HG02610 (cell line): ENCODE measurements around the gene RHOF.
A peak's percentile ranks its signal among the peaks of the same experiment; 100 is the strongest.

Experiments used
- ATAC-seq: cut with Tn5 transposase; IDR thresholded peaks from one replicate; pipeline ENCODE4 v1.9.1; 2021; ENCODE audit warnings: mild to moderate bottlenecking, moderate library complexity; ENCODE audit not compliant: unreplicated experiment

RHOF gene

DNA sequence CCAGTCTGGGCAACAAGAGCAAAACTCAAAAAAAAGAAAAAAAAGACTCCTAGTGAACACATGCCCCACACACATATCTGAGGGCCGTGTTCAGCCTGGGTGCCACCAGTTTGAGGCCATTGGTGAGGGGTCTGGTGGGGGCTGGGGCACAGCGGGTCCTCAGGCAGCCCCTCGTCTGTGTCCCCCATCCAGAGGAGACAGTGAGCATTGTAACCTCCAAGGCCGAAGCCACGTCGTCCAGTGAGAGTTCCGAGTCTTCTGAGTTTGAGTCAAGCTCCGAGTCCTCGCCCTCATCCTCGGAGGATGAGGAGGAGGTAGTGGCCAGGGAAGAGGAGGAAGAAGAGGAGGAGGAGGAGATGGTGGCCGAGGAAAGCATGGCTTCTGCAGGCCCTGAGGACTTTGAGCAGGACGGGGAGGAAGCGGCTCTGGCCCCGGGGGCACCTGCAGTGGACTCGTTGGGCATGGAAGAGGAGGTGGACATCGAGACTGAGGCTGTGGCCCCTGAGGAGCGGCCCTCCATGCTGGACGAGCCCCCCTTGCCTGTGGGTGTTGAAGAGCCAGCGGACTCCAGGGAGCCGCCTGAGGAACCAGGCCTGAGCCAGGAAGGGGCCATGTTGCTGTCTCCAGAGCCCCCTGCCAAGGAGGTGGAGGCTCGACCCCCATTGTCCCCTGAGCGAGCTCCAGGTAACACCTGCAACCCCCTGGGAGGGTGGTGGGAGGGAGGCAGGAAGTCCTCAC lies 25.9 kb upstream of the RHOF start:
- no peak for ATAC-seq

DNA sequence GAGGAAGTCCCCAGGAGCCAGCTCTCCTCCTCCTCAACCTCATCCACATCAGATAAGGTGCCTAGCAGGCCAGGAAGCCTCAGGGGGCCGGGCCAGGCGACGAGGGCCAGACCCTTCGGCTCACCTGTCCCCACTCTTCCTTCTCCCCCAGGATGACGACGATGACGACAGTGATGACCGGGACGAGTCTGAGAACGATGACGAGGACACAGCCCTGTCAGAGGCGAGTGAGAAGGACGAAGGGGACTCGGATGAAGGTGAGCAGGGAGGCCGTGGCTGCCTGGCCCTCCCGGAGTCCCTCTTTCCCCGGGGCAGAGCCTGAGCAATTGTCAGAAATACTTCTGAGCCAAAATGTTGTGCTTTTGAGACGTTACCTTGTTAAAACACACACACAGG lies 24.2 kb upstream of the RHOF start:
- no peak for ATAC-seq

DNA sequence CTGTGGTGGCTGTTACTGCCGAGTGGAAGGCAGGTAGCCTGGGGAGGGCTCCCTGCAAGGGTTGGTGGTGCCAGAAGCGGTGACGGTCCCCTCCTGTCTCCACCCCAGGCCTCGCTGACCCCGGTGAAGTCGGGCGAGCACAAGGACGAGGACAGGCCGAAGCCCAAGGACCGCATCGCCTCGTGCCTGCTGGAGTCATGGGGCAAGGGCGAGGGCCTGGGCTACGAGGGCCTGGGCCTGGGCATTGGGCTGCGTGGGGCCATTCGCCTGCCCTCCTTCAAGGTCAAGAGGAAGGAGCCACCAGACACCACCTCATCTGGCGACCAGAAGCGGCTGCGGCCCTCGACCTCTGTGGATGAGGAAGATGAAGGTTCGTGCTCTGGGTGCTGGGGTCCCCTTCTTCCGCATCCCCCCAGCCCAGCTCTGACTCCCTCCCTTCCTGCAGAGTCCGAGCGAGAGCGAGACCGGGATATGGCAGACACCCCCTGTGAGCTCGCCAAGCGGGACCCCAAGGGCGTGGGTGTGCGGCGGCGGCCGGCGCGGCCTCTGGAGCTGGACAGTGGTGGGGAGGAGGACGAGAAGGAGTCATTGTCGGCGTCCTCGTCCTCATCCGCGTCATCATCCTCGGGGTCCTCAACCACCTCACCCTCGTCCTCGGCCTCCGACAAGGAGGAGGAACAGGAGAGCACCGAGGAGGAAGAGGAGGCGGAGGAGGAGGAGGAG lies 23.6 kb upstream of the RHOF start:
- no peak for ATAC-seq

DNA sequence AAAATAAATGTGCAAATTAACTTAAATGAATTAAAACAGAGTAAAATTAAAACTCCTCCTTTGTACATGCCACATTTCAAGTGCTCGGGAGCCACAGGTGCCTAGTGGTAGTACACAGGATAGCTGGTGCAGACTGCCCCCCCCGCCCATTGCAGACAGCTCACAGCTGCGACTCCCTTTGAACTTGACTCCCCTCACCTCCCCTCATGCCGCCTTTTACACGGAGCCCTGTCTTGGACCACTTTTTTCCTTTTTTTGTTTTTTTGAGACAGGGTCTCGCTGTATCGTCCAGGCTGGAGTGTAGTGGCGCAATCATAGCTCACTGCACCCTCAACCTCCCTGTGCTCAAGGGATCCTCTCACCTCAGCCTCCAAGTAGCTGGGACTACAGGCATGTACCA lies 21.8 kb upstream of the RHOF start:
- ATAC-seq = no peak

DNA sequence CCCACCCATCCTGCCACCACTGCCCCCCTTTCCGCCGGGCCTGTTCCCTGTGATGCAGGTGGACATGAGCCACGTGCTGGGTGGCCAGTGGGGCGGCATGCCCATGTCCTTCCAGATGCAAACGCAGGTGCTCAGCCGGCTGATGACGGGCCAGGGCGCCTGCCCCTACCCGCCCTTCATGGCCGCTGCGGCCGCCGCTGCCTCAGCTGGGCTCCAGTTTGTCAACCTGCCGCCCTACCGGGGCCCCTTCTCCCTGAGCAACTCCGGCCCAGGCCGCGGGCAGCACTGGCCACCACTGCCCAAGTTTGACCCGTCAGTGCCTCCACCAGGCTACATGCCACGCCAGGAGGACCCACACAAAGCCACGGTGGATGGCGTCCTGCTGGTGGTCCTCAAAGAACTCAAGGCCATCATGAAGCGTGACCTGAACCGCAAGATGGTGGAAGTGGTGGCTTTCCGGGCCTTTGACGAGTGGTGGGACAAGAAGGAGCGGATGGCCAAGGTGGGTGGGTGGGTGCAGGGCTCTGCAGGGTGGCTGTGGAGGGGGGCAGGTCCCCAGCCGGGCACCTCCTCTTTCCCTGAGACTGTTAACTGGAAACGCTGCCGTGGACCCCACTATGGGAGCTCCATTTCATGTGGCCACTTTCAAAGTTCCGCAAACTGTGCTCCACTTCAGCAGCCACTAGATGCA lies 21.1 kb upstream of the RHOF start:
- no peak for ATAC-seq

DNA sequence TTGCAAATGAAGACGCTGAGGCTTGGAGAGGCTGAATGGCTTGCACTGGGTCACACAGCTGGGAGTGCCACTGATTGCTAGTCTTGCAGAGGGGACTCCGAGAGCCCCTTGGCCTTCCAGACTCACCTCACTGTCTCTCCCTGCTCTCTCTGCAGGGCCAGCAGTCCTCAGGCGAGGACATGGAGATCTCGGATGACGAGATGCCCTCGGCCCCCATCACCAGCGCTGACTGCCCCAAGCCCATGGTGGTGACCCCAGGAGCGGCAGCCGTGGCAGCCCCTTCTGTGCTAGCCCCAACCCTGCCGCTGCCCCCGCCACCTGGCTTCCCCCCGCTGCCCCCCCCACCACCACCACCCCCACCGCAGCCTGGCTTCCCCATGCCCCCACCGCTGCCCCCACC lies 20.5 kb upstream of the RHOF start:
- ATAC-seq = no peak

DNA sequence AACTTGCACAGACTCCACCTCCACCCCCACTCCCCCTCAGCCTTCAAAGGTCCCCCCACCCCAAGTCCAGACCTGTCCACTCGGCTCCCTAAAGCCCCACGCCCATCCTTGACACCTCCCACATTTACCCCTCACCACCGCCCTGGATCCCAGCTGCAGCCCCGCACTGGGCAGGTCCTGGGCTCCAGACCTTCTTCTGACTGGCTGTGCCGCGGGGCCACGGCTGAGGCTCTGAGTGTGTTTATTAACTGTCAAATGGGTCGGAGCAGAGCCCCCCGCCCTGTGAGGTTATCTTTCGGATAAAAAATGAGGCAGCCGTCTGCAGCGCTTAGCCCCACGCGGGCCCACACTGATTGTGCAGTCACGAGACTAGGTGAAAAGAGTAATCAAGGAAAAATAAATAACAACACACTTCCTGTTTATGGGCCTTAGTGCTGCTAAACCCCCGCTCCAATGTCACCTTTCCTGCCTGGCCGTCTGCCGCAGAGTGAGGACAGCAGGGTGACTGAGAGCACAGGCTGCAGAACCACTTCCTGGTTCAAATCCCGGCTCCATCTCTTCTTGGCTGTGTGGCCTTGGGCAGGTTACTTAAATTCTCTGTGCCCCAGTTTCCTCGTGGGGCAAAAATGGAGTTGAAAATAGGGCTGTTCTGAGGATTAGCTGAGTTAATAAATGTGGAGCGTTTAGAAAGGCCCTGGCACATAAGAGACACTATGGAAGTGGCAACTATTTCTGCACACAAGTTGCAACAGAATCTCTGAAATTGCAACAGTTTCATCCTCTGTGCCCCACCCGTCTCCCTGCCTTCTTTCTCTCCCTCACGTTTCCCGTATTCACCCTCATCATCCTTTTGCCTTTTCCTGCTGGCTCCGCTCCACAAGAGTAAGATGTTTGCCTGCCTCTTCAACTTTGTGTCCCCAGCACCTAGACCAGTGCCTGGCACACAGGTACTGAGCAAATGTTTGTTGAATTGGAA lies 19.7 kb upstream of the RHOF start:
- ATAC-seq = no peak

DNA sequence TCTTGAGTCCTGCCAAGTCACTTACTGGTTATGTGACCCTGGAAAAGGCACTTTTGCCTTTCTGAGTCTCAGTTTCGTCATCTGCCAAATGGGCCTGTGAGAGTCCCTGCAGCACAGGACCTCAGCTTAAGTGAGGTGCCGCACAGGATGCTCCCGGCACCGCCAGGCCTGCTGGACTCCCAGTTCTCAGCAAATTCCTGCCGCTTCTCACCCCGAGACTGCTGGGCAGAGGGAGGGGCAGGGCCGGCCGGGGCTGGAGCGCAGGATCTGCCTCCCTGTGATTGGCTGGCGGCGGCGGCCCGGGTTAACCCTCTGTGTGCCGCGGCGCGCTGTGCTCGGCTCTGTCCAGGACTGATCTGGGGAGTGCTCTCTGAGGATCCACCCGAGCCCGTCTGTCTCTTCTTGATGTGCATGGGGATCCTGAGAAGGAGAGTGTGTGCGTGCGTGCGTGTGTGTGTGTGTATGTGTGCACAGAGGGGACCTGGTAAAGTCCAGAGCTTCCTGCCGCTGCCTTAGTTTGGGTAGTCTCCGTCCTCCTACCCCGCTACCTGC lies 18.9 kb upstream of the RHOF start:
- no peak for ATAC-seq

DNA sequence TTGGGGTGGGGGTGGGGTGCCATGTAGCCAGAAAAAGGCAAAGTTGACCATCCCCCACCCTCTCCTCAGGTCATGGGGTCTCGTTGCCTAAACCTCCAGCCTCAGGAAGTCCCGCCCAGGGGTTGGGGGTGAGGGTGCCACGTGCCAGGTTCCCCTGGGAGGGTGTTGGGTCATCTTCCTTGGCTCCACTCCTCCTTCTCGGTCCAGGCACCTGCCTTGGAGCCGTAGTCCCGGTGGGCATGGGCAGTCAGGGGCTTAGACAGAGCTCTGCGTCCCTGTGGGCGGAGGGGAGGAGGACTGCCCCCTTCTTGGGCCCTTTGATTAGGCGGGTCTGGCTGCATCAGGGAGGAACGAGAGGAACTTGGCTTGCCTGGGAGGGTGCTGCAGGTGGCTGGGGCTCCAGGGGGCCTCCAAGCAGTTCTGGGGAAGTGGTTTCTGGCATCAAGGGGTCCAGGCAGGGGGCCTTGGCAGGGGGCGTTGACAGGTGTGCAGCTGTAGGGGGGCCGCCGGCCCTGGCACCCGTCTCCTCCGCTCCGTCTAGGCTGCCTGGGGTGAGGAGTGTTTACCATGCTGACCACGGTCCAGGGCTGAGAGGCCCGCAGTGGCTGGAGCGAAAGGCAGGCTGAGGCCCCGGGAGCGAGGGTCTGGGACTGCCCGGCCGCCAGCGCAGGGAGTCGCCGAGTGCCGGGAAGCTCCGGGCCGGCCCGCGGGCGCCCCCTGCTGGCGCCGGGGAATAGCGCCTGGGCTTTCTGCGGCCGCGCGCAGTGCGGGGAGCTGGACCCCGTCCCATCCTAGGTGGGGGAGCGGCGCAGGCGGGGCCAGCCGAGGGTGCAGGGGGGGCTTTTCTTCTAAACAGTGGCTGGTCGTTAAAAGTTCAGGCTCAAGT lies 18.2 kb upstream of the RHOF start:
- peak; percentile 65 for ATAC-seq

DNA sequence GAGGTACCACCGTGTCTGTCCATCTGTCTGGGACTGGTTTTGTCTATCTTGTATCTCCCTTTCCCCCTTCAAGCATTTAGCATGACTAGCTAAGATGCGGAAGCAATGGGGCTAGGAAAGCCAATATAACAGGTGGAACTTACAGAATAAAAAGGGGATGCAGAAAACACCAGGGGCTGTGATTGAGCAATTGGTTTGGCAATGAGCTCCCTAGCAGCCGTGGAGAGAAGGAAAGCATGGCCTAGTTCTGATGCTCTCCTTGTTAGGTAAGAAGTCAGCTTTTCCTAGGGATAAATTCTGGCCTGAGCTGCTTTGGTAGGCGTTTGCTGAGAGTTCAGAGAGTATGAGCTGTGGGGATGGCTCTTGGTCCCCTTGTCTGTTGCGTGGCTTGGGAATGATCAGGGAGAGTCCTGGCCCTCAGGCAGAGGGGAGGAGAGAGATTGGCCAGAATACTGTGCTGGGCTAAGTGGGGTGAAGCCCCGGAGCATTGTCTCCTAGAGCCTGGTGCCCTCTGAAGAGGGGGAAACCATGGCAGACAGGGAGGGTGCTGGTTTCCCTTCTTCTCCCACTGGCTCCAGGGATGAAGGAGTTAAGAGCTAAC lies 17.4 kb upstream of the RHOF start:
- no peak for ATAC-seq

DNA sequence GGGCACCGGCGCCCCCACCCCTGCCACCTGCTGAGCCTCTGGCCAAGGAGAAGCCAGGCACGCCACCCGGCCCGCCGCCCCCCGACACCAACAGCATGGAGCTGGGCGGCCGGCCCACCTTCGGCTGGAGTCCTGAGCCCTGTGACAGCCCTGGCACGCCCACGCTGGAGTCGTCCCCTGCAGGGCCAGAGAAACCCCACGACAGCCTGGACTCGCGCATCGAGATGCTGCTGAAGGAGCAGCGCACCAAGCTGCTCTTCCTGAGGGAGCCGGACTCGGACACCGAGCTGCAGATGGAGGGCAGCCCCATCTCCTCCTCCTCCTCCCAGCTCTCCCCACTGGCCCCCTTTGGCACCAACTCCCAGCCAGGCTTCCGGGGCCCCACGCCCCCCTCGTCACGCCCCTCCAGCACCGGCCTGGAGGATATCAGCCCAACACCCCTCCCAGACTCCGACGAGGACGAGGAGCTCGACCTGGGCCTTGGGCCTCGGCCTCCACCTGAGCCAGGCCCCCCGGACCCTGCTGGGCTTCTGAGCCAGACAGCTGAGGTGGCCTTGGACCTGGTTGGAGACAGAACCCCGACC lies 16.8 kb upstream of the RHOF start:
- no peak for ATAC-seq

DNA sequence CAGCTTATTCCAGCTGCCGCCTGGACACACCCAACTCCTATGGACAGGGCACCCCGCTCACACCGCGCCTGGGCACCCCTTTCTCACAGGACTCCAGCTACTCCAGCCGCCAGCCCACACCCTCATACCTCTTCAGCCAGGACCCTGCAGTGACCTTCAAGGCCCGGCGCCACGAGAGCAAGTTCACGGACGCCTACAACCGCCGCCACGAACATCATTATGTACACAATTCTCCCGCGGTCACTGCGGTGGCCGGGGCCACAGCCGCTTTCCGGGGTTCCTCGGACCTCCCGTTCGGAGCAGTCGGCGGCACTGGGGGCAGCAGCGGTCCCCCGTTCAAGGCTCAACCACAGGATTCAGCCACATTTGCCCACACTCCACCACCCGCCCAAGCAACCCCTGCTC lies 16.2 kb upstream of the RHOF start:
- no peak for ATAC-seq

DNA sequence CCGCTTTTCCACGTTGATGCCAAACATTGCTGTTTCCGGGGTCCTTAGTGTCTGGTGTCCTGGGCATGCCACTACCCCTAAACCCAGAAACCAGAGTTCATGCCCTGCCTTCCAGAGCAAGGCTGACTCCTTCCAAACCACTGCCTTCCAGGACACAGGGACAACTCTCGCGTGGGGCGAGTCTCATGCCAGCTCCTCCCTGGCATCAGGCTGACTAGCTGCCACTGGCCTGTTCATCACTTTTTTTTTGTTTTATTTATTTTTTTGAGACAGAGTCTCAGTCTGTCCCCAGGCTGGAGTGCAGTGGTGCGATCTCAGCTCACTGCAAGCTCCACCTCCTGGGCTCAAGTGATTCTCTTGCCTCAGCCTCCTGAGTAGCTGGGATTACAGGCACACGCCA lies 15.1 kb upstream of the RHOF start:
- ATAC-seq = no peak

DNA sequence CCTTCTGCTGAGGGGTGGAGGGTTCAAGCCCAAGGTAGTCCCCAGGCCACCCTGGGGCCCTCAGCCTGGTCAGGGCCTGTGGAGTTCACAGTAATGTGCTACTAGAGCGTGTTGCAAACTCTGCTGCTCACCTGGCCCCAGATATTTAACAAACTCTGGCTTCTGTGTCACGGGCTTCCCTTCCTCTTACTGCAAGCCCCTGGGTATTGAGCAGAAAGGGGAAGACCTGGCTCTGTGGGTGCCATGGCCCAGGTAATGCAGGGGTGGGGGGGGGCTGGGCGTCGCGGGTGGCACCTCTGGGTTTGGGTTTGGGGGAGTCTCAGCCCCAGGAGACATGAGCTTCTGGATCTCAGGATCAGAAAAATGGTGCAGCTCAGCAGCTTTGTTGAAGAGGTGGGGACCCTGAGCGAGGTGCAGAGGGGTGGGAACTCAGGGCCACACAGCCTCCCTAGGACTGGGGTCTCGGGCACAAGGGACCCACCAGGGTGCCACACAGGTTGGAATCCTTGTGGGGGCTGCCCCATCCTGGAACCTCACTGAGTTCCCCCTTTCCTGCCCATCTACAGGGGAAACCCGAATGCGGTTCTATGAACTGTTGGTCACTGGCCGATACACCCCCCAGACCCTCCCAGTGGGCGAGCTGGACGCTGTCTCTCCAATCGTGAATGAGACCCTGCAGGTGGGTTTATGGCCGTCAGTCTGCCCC lies 14.3 kb upstream of the RHOF start:
- no peak for ATAC-seq

DNA sequence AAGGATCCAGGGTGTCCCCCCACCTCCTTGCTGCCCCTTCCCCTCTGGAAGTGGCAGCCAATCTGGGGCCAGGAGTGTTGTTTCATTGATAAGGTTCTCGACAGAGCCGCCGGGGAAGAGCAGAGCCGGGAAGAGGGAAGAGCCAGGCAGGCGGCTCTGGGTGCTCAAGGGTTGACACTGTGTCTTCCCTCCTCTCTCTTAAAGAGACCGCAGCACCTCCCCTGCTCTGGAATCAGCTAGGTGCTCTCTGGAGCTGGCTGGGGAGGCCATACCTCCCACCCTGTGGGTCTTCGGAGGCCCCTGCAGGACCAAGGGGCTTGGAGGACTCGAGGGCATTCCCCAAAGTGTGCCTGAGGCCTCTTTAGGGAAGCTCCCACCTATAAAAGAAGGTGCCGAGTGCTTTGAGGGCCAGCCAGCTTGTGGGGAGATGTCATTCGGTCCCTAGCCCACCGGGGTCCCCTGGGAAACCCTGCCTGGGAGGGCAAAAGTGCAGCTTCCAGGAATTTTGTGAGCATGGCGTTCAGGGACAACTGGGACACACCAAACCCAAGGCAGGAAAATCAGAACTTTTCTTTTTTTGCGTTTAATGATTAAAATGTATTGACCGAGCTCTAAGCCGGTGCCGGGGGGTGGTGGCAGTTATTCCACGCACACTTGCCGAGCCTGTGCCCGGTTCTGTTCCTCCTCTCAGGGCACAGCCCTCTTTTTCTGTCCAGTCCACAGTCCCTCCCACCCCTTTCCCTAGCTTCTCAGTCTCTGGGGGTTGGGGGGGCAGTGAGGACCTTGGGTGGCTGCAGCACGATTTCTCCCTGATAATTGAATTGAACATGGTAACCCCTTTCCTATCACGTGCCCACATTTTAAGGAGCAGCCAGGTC lies 13.3 kb upstream of the RHOF start:
- no peak for ATAC-seq

DNA sequence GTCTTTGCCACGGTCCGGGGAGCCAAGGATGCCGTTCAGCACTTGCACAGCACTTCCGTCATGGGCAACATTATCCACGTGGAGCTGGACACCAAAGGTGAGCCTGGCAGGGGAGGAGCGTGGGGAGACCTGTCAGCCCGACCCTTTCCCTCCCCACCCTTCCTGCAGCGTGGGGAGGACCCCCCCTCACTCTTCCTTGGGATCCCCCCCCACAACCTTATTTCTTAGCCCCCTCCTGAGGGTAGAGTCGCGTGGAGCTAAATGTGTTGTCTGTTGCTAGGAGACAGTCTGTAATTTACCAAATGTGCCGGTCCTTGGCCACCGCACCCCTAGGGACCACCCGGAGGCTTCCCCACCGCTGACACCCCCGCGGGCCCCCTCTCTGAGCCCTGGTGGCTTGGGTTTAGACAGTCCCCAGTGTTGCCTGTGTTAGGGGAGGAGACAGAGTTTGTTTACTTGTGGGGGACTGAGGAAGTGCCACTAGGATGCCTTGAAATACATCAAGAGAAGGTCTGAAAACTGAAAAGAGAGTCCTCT lies 12.6 kb upstream of the RHOF start:
- ATAC-seq = no peak
